ENCODE measurements around the gene NR2C2. TPM values are rescaled to one million over a fixed set of nuclear protein-coding genes. Genes with fewer than 3 reads are reported as not detected.

NR2C2 gene
- total and polyA plus RNA-seq, 9 of the 15 experiments (the other 6 are each of a cell fraction or from before 2014, with no cell fraction given) = 6.1 to 33.0 (median 14.6) TPM

- TF ChIP-seq SIX5 (IDR thresholded peaks at IDR 0.05; ENCODE audit: borderline replicate concordance in 1 of 2, insufficient read depth in 1 of 2, low read depth in 1 of 2, low read length in 2 of 2) (0 out of 4 replicates have a peak, but pooled peaks of 1 of the 2 experiments have one; percentile 11), ZNF311 (CRISPR knock-in tag; IDR thresholded peaks at IDR 0.05) (no peak), HCFC1 (IDR thresholded peaks at IDR 0.05; ENCODE audit: low read depth, low read length) (no peak)
Observed at GRCh38 chr3:14950274-14950673, 2.9 kb downstream of the NR2C2 start (continued).

- 65% methylated on average over 1 of the region's 1 CpG for WGBS (ENCODE audit: insufficient coverage, low coverage, missing lambda C conversion rate)
- Histone ChIP-seq H3K9me3 (replicated peaks; ENCODE audit: control insufficient read depth, insufficient read depth, low read depth, low read length) (no peaks in the 10 kb centered on the region), H3K9me1 (ENCODE audit: control insufficient read depth, insufficient read depth, low read length) (no peaks in the 10 kb centered on the region), H4K20me1 (replicated peaks; ENCODE audit: control insufficient read depth, insufficient read depth, low read length) (no peaks in the 10 kb centered on the region; the same call in 1 of the 2 replicates), H3K4me1 (replicated peaks in 1 of 2; ENCODE audit: control insufficient read depth in 2 of 2, insufficient read depth in 2 of 2, low read length in 2 of 2) (peaks cover 0 to 9% of the 10 kb centered on the region in 2 experiments; a peak in 2 of 5 replicates), H3K27me3 (ENCODE audit: control insufficient read depth in 2 of 2, insufficient read depth in 2 of 2, low read length in 2 of 2) (no peaks in the 10 kb centered on the region), H3K36me3 (ENCODE audit: control insufficient read depth, insufficient read depth, low read length) (peaks cover 13% of the 10 kb centered on the region; the same call in 2 of the 3 replicates), H3K4me3 (no peak overlapping the region), H3K4me2 (ENCODE audit: insufficient read depth, low read length) (no peak overlapping the region; the same call in 1 of the 2 replicates), H3K27ac (ENCODE audit: extremely low read depth, low read depth, low read length) (no peak overlapping the region), H3K79me2 (ENCODE audit: control insufficient read depth, insufficient read depth, low read length) (peaks cover 66% of the 10 kb centered on the region), H3K9ac (ENCODE audit: insufficient read depth in 1 of 2, low read depth in 2 of 2, low read length in 2 of 2) (no peak overlapping the region), H2AFZ (ENCODE audit: low read depth, low read length) (no peak overlapping the region)
- BruUV-seq (replicated peaks) = no TSS peak
- intact Hi-C loops (cut with micrococcal nuclease) (no loop called here), in situ Hi-C loops (cut with MboI) (no loop called here)
- no peak for ATAC-seq
- POLR2A ChIA-PET = interaction anchor here (0.8 to 2.3 kb wide), 4 partner anchors 9 to 23 kb away, joined by 3 to 5 read pairs (median 4); no protein-coding TSS in a partner anchor
- TF ChIP-seq ZBTB2 (IDR thresholded peaks at IDR 0.05) (no peak), ATF2 (CRISPR knock-in tag; IDR thresholded peaks at IDR 0.05) (no peak), ZNF507 (tag; conservative IDR thresholded peaks at IDR 0.05) (no peak), CBX8 (IDR thresholded peaks at IDR 0.05; ENCODE audit: borderline replicate concordance, extremely low read depth, low read depth, low read length, poor library complexity, severe bottlenecking) (no peak), POLR2B (IDR thresholded peaks at IDR 0.05; ENCODE audit: low read depth, partially characterized antibody) (no peak), XRCC4 (IDR thresholded peaks at IDR 0.05; ENCODE audit: extremely low read depth, insufficient read depth, insufficient read length) (no peak), NCOA2 (IDR thresholded peaks at IDR 0.05; ENCODE audit: partially characterized antibody in 2 of 2) (no peak), PREB (CRISPR knock-in tag; IDR thresholded peaks at IDR 0.05) (no peak), ZBTB12 (CRISPR knock-in tag; IDR thresholded peaks at IDR 0.05) (no peak)
- CTCF ChIA-PET (ENCODE audit: low intra/inter-chr PET ratio) = no interaction called here
- no peak for FAIRE-seq
- DNase-seq (ENCODE audit: extremely low read depth in 1 of 4, low spot score in 3 of 4) = no peak
Observed at GRCh38 chr3:14957153-14957552, 9.8 kb downstream of the NR2C2 start.
